HG03520 (cell line): ENCODE measurements around the gene TOR2A.

ENCODE experiments used
- ATAC-seq: cut with Tn5 transposase; IDR thresholded peaks from one replicate; pipeline ENCODE4 v1.9.1; 2021; ENCODE audit warnings: mild to moderate bottlenecking, moderate library complexity; ENCODE audit not compliant: unreplicated experiment

TOR2A gene

GRCh38 chr9:127744398-127745110, 9.5 kb upstream of the TOR2A start:
- ATAC-seq = no peak

- ATAC-seq = no peak
Measured at GRCh38 chr9:127742435-127743088, 7.5 kb upstream of the TOR2A start.

- ATAC-seq = no peak
Measured at GRCh38 chr9:127741831-127742434, 6.8 kb upstream of the TOR2A start.

GRCh38 chr9:127739614-127740330, 4.7 kb upstream of the TOR2A start:
- no peak for ATAC-seq

GRCh38 chr9:127738666-127739065, 3.6 kb upstream of the TOR2A start:
- no peak for ATAC-seq

- no peak for ATAC-seq
Measured at GRCh38 chr9:127735530-127736185, 564 bp upstream of the TOR2A start.

GRCh38 chr9:127734247-127734746, 797 bp downstream of the TOR2A start:
- no peak for ATAC-seq

- no peak for ATAC-seq
Measured at GRCh38 chr9:127733614-127734013, 1.5 kb downstream of the TOR2A start.

- ATAC-seq = no peak
Measured at GRCh38 chr9:127732444-127732843, 2.6 kb downstream of the TOR2A start.

- ATAC-seq = no peak
Measured at GRCh38 chr9:127731938-127732337, 3.2 kb downstream of the TOR2A start.

- no peak for ATAC-seq
Measured at GRCh38 chr9:127730799-127731410, 4.2 kb downstream of the TOR2A start.

- no peak for ATAC-seq
Measured at GRCh38 chr9:127730262-127730661, 4.8 kb downstream of the TOR2A start.

- no peak for ATAC-seq
Measured at GRCh38 chr9:127729522-127730256, 5.4 kb downstream of the TOR2A start.

- no peak for ATAC-seq
Measured at GRCh38 chr9:127728808-127729207, 6.3 kb downstream of the TOR2A start.

GRCh38 chr9:127726871-127727270, 8.2 kb downstream of the TOR2A start:
- ATAC-seq = no peak

- no peak for ATAC-seq
Measured at GRCh38 chr9:127724012-127724411, 11.1 kb downstream of the TOR2A start.

- no peak for ATAC-seq
Measured at GRCh38 chr9:127723444-127723843, 11.7 kb downstream of the TOR2A start.

- no peak for ATAC-seq
Measured at GRCh38 chr9:127723013-127723412, 12.1 kb downstream of the TOR2A start.

- no peak for ATAC-seq
Measured at GRCh38 chr9:127722055-127722745, 12.9 kb downstream of the TOR2A start.
